OCI-LY7 (cell line): ENCODE results near the gene APBB3. TPM values are rescaled to one million over a fixed set of nuclear protein-coding genes. Genes with fewer than 3 reads are reported as not detected.

Experiments used
- BruUV-seq: library from RNA; stranded (reverse); fragments of 400-500 nt; replicated peaks from 2 replicates; lab custom pipeline; 2021; lab: Mats Ljungman, UMichigan
- CTCF ChIA-PET: fragments of 300-600 bp; sonication (Branson Sonifier 250); formaldehyde crosslinking; loops from one replicate; lab custom pipeline; 2022; ENCODE audit warnings: antibody characterized with exemption; ENCODE audit not compliant: unreplicated experiment; lab: Charles Lee
- POLR2A ChIA-PET: fragments of 300-600 bp; sonication (Branson Sonifier 250); formaldehyde crosslinking; loops from one replicate; lab custom pipeline; 2022; ENCODE audit warnings: antibody characterized with exemption; lab: Charles Lee
- DNase-seq: peaks from one replicate; pipeline ENCODE4 v3.0.0-alpha.2; 2015; ENCODE audit warnings: low spot score
- H2AFZ ChIP-seq: fragments of 200-600 bp; sonication (generic), shearing (Covaris generic); 2 replicates; pipeline ENCODE4 v1.6.1; 2014; ENCODE audit warnings: mild to moderate bottlenecking, antibody characterized with exemption, low read length, moderate library complexity
- H3K27ac ChIP-seq: fragments of 200-600 bp; sonication (generic); 2 replicates; pipeline ENCODE4 v1.5.1; 2014; ENCODE audit warnings: mixed run types, low read depth, mild to moderate bottlenecking, moderate library complexity, low read length, inconsistent platforms; ENCODE audit not compliant: poor library complexity, severe bottlenecking
- H3K36me3 ChIP-seq: fragments of 200-600 bp; sonication (generic); 2 replicates; pipeline ENCODE4 v1.6.1; 2014; ENCODE audit warnings: mild to moderate bottlenecking, antibody characterized with exemption, low read length, moderate library complexity, mixed read lengths; ENCODE audit not compliant: insufficient read depth
- H3K4me1 ChIP-seq: fragments of 200-600 bp; sonication (generic); 2 replicates; pipeline ENCODE4 v1.5.1; 2014; ENCODE audit warnings: mild to moderate bottlenecking, low read length; ENCODE audit not compliant: insufficient read depth, poor library complexity, severe bottlenecking
- H3K4me2 ChIP-seq: fragments of 200-600 bp; sonication (generic); 2 replicates; pipeline ENCODE4 v1.6.1; 2014; ENCODE audit warnings: mild to moderate bottlenecking, low read length
- H3K4me3 ChIP-seq: fragments of 200-600 bp; sonication (generic); 2 replicates; pipeline ENCODE4 v1.5.1; 2014; ENCODE audit warnings: mild to moderate bottlenecking, low read depth, low read length; ENCODE audit not compliant: poor library complexity, severe bottlenecking
- H3K79me2 ChIP-seq: fragments of 200-600 bp; sonication (generic); 2 replicates; pipeline ENCODE4 v1.6.1; 2016; ENCODE audit warnings: low read depth, mild to moderate bottlenecking, low read length, moderate library complexity, mixed read lengths; ENCODE audit not compliant: insufficient read depth
- H3K9me2 ChIP-seq: fragments of 200-600 bp; sonication (generic); 2 replicates; pipeline ENCODE4 v1.6.1; 2016; ENCODE audit warnings: mild to moderate bottlenecking, low read length, mixed read lengths; ENCODE audit not compliant: insufficient read depth
- H3K9me3 ChIP-seq: fragments of 200-600 bp; sonication (generic); 2 replicates; pipeline ENCODE4 v1.6.1; 2014; ENCODE audit warnings: mild to moderate bottlenecking, mixed run types, low read length, mixed read lengths
- H4K20me1 ChIP-seq: fragments of 200-600 bp; sonication (generic); 2 replicates; pipeline ENCODE4 v1.6.1; 2014; ENCODE audit warnings: mild to moderate bottlenecking, antibody characterized with exemption, low read length, moderate library complexity, mixed read lengths; ENCODE audit not compliant: insufficient read depth
- CTCF ChIP-seq: fragments of 200-600 bp; sonication (generic); conservative IDR thresholded peaks from 2 replicates; pipeline ENCODE4 v1.5.1; 2014; ENCODE audit warnings: mild to moderate bottlenecking, antibody characterized with exemption, low read length, moderate library complexity, mixed read lengths
- EZH2phosphoT487 ChIP-seq: fragments of 200-600 bp; sonication (generic); IDR thresholded peaks from 2 replicates; pipeline ENCODE4 v1.6.1; 2018; ENCODE audit warnings: low read depth, borderline replicate concordance, mild to moderate bottlenecking, mixed run types, antibody characterized with exemption, low read length, moderate library complexity, mixed read lengths
- intact Hi-C: fragments of 100-400 bp; cut with micrococcal nuclease; formaldehyde crosslinking; loops from one replicate; pipeline ENCODE4 v1.10.0; 2022; ENCODE audit not compliant: unreplicated experiment
- total RNA-seq, 2 experiments: library from RNA; depleted of rRNA in 1 of 2; stranded (reverse); fragments of >200 nt in 1 of 2; shearing (Covaris generic) in 1 of 2; gene quantifications; 2 replicates each; pipeline ENCODE4 v1.2.3, GENCODE V29; 2014 to 2022

APBB3 gene
- total RNA-seq, 2 experiments from 2014 or later, result 32.1 to 37.9 TPM

DNA sequence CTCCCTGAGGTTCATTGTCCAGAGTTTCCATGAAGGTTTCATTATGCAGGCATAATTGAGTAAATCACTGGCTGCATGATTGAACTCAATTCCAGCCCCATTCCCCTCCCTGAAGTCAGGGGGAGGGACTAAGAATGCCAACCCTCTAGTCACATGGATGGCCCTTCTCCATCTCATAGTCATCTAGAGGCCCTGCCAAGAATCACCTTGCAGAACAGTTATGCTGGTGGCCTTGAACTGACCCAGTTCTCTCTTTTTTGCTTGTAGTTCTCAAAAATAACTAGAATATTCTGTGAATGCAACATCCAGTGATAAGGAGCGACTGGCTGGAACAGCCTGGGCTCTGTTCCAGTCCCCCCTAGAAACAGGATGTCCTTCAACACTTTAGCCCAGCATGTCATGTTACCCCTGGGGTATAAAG is 31.9 kb upstream of the APBB3 start:
- Histone ChIP-seq H3K9me3 (no peaks in the 10 kb centered on the region), H3K36me3 (no peaks in the 10 kb centered on the region), H3K4me2 (no peak overlapping the region), H3K4me1 (no peaks in the 10 kb centered on the region), H3K79me2 (no peaks in the 10 kb centered on the region), H3K27ac (no peak overlapping the region), H3K9me2 (no peaks in the 10 kb centered on the region), H2AFZ (no peak overlapping the region), H4K20me1 (no peaks in the 10 kb centered on the region), H3K4me3 (no peak overlapping the region)
- no TSS peak for BruUV-seq
- DNase-seq, result no peak
- TF ChIP-seq EZH2phosphoT487 (no peak), CTCF (no peak)
- intact Hi-C loops, result no loop called here
- POLR2A ChIA-PET, result interaction anchor here (0.6 kb wide), 1 partner anchor 21 kb away, joined by 4 read pairs; no protein-coding TSS in a partner anchor
- CTCF ChIA-PET, result no interaction called here

DNA sequence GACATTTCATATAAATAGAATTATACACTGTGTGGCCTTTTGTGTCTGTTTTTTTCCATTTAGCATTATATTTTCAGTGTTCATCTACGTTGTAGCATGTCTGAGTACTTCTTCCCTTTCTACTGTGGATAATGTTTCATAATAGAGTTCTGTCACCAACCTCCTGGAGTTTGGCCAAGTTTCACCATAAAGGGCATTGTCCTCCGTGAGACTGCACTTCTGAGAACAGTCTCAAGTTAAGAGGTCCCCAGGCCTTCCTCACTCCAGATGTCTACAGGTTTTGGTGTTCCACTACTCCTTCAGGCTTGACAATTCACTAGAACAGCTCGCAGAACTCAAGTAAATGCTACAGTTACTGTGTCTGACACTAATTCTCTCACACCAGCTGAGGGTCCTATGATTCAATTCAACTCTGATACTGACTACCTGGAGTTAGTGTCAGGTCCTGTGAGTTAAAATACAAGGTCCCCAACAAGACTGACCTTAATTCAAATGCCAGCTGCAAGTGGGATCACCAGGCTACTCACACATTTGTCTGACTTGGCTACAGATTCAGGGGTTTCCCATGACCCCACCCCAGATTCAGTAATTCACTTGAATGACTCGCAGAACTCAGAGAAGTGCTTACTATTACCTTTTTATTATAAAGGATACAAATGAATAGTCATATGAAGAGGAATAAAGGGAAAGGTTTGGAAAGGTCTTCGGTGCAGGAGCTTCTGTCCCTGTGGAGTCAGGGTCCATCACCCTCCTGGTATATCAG is 31.3 kb upstream of the APBB3 start:
- CTCF ChIA-PET, result no interaction called here
- H3K79me2 ChIP-seq, result no peaks in the 10 kb centered on the region
- no TSS peak for BruUV-seq

More for the DNA sequence above, 31.3 kb upstream of the APBB3 start:
- H4K20me1 ChIP-seq, result no peaks in the 10 kb centered on the region
- H3K36me3 ChIP-seq, result no peaks in the 10 kb centered on the region
- POLR2A ChIA-PET, result interaction anchor here (0.6 kb wide), 1 partner anchor 49 kb away, joined by 3 read pairs; no protein-coding TSS in a partner anchor
- no peak overlapping the region for H3K27ac ChIP-seq
- H2AFZ ChIP-seq, result no peak overlapping the region
- no peaks in the 10 kb centered on the region for H3K4me1 ChIP-seq
- no peak overlapping the region for H3K4me2 ChIP-seq
- intact Hi-C loops, result no loop called here
- H3K9me3 ChIP-seq, result no peaks in the 10 kb centered on the region
- H3K4me3 ChIP-seq, result no peak overlapping the region
- H3K9me2 ChIP-seq, result no peaks in the 10 kb centered on the region
- TF ChIP-seq EZH2phosphoT487 (no peak), CTCF (no peak)
- DNase-seq, result no peak
